GM23338 (cell line): ENCODE results near the gene MXRA7. TPM values are rescaled to one million over a fixed set of nuclear protein-coding genes. Genes with fewer than 3 reads are reported as not detected.
A peak's percentile ranks its signal among the peaks of the same experiment; 100 is the strongest.
"Not testable (repeated sequence)": the region's sequence is repeated elsewhere in the genome, so short reads cannot be mapped to it uniquely, and the experiment has no call there.

Experiments
- ATAC-seq: fragments of 200-7000 bp; cut with Tn5 transposase; 3 replicates; pipeline ENCODE4 v1.9.1; 2020
- DNase-seq: peaks from one replicate; pipeline ENCODE4 v3.0.0-alpha.2; 2015; ENCODE audit warnings: low spot score
- H2AFZ ChIP-seq: fragments of 200-600 bp; sonication (generic); 2 replicates; pipeline ENCODE4 v1.8.0; 2016; ENCODE audit warnings: antibody characterized with exemption, mild to moderate bottlenecking, moderate library complexity
- H3F3A ChIP-seq: fragments of 200-600 bp; sonication (generic); replicated peaks from 2 replicates; pipeline ENCODE4 v1.8.0; 2017; ENCODE audit warnings: antibody characterized with exemption, mixed run types, low read depth
- H3K27ac ChIP-seq: fragments of 200-600 bp; sonication (generic); 2 replicates; pipeline ENCODE4 v1.6.1; 2016; ENCODE audit warnings: low read depth
- H3K27me3 ChIP-seq: fragments of 200-600 bp; sonication (generic); 2 replicates; pipeline ENCODE4 v1.8.0; 2016; ENCODE audit warnings: mild to moderate bottlenecking, mixed run types, moderate library complexity; ENCODE audit not compliant: insufficient read depth
- H3K36me3 ChIP-seq: fragments of 200-600 bp; sonication (generic); 2 replicates; pipeline ENCODE4 v1.8.0; 2016; ENCODE audit warnings: mild to moderate bottlenecking; ENCODE audit not compliant: insufficient read depth
- H3K4me1 ChIP-seq: fragments of 200-600 bp; sonication (generic); 2 replicates; pipeline ENCODE4 v1.8.0; 2016; ENCODE audit warnings: mild to moderate bottlenecking, moderate library complexity; ENCODE audit not compliant: insufficient read depth
- H3K4me2 ChIP-seq: fragments of 200-600 bp; sonication (generic); 2 replicates; pipeline ENCODE4 v1.7.1; 2017; ENCODE audit warnings: mixed run types
- H3K4me3 ChIP-seq: fragments of 200-600 bp; sonication (generic); 2 replicates; pipeline ENCODE4 v1.6.1; 2016; ENCODE audit warnings: mixed run types
- H3K79me2 ChIP-seq: fragments of 200-600 bp; sonication (generic); replicated peaks from 2 replicates; pipeline ENCODE4 v1.8.0; 2017; ENCODE audit warnings: mild to moderate bottlenecking; ENCODE audit not compliant: insufficient read depth
- H3K9me2 ChIP-seq: fragments of 200-600 bp; sonication (generic); 2 replicates; pipeline ENCODE4 v1.8.0; 2017; ENCODE audit not compliant: insufficient read depth
- H4K20me1 ChIP-seq: fragments of 200-600 bp; sonication (generic); replicated peaks from 2 replicates; pipeline ENCODE4 v1.8.0; 2017; ENCODE audit warnings: mild to moderate bottlenecking; ENCODE audit not compliant: insufficient read depth
- H3K27ac Mint-ChIP-seq: 2 replicates; pipeline ENCODE4 v1.8.0; 2020; ENCODE audit warnings: inconsistent platforms, mild to moderate bottlenecking, moderate library complexity, mixed read lengths
- H3K27me3 Mint-ChIP-seq: 3 replicates; pipeline ENCODE4 v1.8.0; 2022; ENCODE audit warnings: low read depth, mild to moderate bottlenecking, moderate library complexity, mixed read lengths, inconsistent platforms; ENCODE audit not compliant: insufficient read depth, poor library complexity
- H3K36me3 Mint-ChIP-seq: 3 replicates; pipeline ENCODE4 v1.8.0; 2021; ENCODE audit warnings: low read depth, mild to moderate bottlenecking, inconsistent platforms, moderate library complexity, mixed read lengths
- H3K4me1 Mint-ChIP-seq: 3 replicates; pipeline ENCODE4 v1.8.0; 2020; ENCODE audit warnings: mild to moderate bottlenecking, inconsistent platforms, mixed read lengths
- H3K4me3 Mint-ChIP-seq: 3 replicates; pipeline ENCODE4 v1.8.0; 2021; ENCODE audit warnings: moderate library complexity, mild to moderate bottlenecking, inconsistent platforms, mixed read lengths
- H3K9me3 Mint-ChIP-seq: 3 replicates; pipeline ENCODE4 v1.8.0; 2020; ENCODE audit warnings: moderate library complexity, mild to moderate bottlenecking, inconsistent platforms, mixed read lengths
- CREB1 ChIP-seq: fragments of 250-450 bp; sonication (Bioruptor Pico); IDR thresholded peaks from 2 replicates; pipeline ENCODE4 v1.5.0; 2020; ENCODE audit warnings: low read depth, mild to moderate bottlenecking, moderate library complexity
- POLR2AphosphoS5 ChIP-seq: IDR thresholded peaks from 2 replicates; pipeline ENCODE4 v1.6.1; 2016; ENCODE audit warnings: antibody characterized with exemption, low read depth
- polyA plus RNA-seq: library from polyadenylated mRNA; unstranded; fragments of >200 nt; fragmentation: Nextera tagmentation; extraction: Ambion mirVana; gene quantifications from 2 replicates; pipeline ENCODE4 v1.2.1, GENCODE V29; 2016
- total RNA-seq: library from RNA; depleted of rRNA; stranded (reverse); fragments of >200 nt; shearing (Covaris generic); gene quantifications from 2 replicates; pipeline ENCODE4 v1.2.3, GENCODE V29; 2014
- TF ChIP-seq, protein P1 (sequence below), 2 experiments: fragments of 200-600 bp in 1 of 2; sonication (generic) in 1 of 2; conservative IDR thresholded peaks; 2 replicates each; pipeline versions ENCODE4 v1.5.1 to v1.6.1; 2016 to 2017; ENCODE audit warnings: antibody characterized with exemption in 2 of 2, low read depth in 2 of 2, mild to moderate bottlenecking in 2 of 2, moderate library complexity in 1 of 2

MXRA7 gene
- total and polyA plus RNA-seq, 2 experiments from 2014 or later, result 12.1 to 46.6 TPM

DNA sequence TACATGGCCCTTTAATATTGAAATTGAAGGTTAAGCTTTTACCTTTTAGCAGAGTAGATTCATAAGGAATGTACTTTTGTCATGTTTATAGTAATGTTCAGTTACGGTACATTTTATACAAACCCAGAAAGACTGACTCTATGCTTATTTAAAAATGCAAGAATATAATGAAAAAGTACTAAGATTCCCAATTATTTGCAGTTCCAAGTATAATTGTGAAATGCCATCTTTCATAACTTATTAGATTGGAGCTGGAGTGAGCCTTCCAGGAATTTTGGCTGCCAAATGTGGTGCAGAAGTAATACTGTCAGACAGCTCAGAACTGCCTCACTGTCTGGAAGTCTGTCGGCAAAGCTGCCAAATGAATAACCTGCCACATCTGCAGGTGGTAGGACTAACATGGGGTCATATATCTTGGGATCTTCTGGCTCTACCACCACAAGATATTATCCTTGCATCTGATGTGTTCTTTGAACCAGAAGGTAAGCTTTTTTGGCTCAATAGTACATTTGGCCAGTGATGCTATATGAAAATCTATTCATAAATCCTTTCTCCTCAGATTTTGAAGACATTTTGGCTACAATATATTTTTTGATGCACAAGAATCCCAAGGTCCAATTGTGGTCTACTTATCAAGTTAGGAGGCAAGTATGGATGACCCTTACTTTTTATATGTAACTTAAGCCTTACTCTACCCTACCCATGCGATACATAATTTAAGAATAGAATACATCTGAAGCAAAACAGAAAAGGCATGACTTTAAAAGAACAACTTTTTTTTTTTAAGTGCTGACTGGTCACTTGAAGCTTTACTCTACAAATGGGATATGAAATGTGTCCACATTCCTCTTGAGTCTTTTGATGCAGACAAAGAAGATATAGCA, 22.2 kb upstream of the MXRA7 start:
- DNase-seq, result no peak
- peaks cover 38% of the 10 kb centered on the region for H4K20me1 ChIP-seq
- peaks cover 48% of the 10 kb centered on the region for H3F3A ChIP-seq
- peak overlapping the region; percentile 99; the same call in 1 of the 2 replicates for H3K4me2 ChIP-seq
- H3K79me2 ChIP-seq, result peaks cover 65% of the 10 kb centered on the region
- peaks cover 11% of the 10 kb centered on the region for H3K4me1 ChIP-seq
- Mint-ChIP-seq H3K4me1 (peaks cover 20% of the 10 kb centered on the region), H3K36me3 (peaks cover 73% of the 10 kb centered on the region), H3K4me3 (peak overlapping the region; percentile 99), H3K27ac (no peak overlapping the region), H3K27me3 (peaks cover 23% of the 10 kb centered on the region), H3K9me3 (peaks cover 9% of the 10 kb centered on the region; the same call in 1 of the 3 replicates)
- H3K9me2 ChIP-seq, result no peaks in the 10 kb centered on the region
- no peaks in the 10 kb centered on the region for H3K27me3 ChIP-seq
- peaks cover 37% of the 10 kb centered on the region for H3K36me3 ChIP-seq
- peak overlapping the region; percentile 97; the same call in 1 of the 2 replicates for H3K4me3 ChIP-seq
- H3K27ac ChIP-seq, result peak overlapping the region; percentile 63; the same call in 1 of the 2 replicates
- no peak for ATAC-seq
- no peak overlapping the region for H2AFZ ChIP-seq
- no peak for TF ChIP-seq CREB1
- TF ChIP-seq, protein P1, sequence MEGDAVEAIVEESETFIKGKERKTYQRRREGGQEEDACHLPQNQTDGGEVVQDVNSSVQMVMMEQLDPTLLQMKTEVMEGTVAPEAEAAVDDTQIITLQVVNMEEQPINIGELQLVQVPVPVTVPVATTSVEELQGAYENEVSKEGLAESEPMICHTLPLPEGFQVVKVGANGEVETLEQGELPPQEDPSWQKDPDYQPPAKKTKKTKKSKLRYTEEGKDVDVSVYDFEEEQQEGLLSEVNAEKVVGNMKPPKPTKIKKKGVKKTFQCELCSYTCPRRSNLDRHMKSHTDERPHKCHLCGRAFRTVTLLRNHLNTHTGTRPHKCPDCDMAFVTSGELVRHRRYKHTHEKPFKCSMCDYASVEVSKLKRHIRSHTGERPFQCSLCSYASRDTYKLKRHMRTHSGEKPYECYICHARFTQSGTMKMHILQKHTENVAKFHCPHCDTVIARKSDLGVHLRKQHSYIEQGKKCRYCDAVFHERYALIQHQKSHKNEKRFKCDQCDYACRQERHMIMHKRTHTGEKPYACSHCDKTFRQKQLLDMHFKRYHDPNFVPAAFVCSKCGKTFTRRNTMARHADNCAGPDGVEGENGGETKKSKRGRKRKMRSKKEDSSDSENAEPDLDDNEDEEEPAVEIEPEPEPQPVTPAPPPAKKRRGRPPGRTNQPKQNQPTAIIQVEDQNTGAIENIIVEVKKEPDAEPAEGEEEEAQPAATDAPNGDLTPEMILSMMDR (conservative IDR thresholded peaks at IDR 0.05; ENCODE audit: low read depth in 2 of 2), result no peak
- TF ChIP-seq POLR2AphosphoS5, result 0 out of 2 replicates have a peak, but pooled peaks have one; percentile 9

DNA sequence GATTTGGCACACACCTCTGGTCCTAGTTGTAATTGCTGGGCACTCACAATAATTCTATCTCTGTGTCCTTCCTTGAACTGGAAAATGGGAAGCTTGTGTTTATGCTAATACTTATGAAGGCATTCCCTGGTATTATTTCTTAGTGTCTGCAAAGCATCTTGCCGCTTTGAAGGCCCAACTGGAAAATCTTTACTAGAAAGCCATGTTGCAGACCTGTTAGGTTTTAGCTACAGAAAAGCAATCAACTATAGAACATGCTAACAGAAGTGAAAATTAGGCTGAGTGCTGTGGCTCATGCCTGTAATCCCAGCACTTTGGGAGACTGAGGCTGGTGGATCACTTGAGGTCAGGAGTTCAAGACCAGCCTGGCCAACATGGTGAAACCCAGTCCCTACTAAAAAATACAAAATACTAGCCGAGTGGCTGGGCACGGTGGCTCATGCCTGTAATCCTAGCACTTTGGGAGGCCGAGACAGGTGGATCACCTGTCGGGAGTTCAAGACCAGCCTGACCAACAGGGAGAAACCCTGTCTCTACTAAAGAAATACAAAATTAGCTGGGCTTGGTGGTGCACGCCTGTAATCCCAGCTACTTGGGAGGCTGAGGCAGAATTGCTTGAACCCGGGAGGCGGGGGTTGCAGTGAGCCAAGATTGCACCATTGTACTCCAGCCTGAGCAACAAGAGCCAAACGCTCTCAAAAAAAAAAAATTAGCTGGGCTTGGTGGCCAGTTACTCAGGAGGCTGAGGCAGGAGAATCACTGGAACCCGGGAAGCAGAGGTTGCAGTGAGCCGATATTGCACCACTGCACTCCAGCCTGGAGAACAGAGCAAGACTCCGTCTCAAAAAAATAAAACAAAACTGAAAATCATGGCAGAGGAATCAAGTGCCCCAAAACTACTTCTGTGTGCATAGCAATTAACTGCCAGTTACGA, 21.3 kb upstream of the MXRA7 start:
- Histone ChIP-seq H3F3A (peaks cover 48% of the 10 kb centered on the region), H3K79me2 (peaks cover 74% of the 10 kb centered on the region), H3K4me1 (peaks cover 18% of the 10 kb centered on the region), H4K20me1 (peaks cover 44% of the 10 kb centered on the region), H3K27ac (peak overlapping the region; percentile 77; the same call in 1 of the 2 replicates), H3K36me3 (peaks cover 37% of the 10 kb centered on the region)
- H3K36me3 Mint-ChIP-seq, result peaks cover 74% of the 10 kb centered on the region
- H3K9me2 ChIP-seq, ATAC-seq, DNase-seq, H3K27me3 ChIP-seq, H3K4me3 ChIP-seq, H3K4me3 Mint-ChIP-seq, H3K9me3 Mint-ChIP-seq, H3K27ac Mint-ChIP-seq, H3K4me2 ChIP-seq, H2AFZ ChIP-seq: not testable (repeated sequence)
- peaks cover 25% of the 10 kb centered on the region for H3K4me1 Mint-ChIP-seq
- TF ChIP-seq POLR2AphosphoS5, result peak; percentile 38; the same call in 1 of the 2 replicates
- H3K27me3 Mint-ChIP-seq, result peaks cover 22% of the 10 kb centered on the region
